H9 (cell line): ENCODE data around the gene FAM72D. TPM values are rescaled to one million over a fixed set of nuclear protein-coding genes. Genes with fewer than 3 reads are reported as not detected.
"Not testable (repeated sequence)": the region's sequence is repeated elsewhere in the genome, so short reads cannot be mapped to it uniquely, and the experiment has no call there.

ENCODE experiments used
- DNase-seq: peaks from one replicate; pipeline ENCODE4 v3.0.0-alpha.2; 2017
- H2AFZ ChIP-seq: one replicate; pipeline ENCODE4 v1.6.1; 2013; ENCODE audit warnings: mild to moderate bottlenecking, low read length, control low read depth, moderate library complexity
- H2AK5ac ChIP-seq: 2 replicates; pipeline ENCODE4 v1.6.1; 2013; ENCODE audit warnings: low read length, control low read depth, mixed read lengths; ENCODE audit not compliant: insufficient read length
- H2BK120ac ChIP-seq: one replicate; pipeline ENCODE4 v1.6.1; 2013; ENCODE audit warnings: low read depth, mild to moderate bottlenecking, low read length, control low read depth, inconsistent platforms; ENCODE audit not compliant: poor library complexity, severe bottlenecking
- H2BK12ac ChIP-seq: 2 replicates; pipeline ENCODE4 v1.6.1; 2013; ENCODE audit warnings: low read length, control low read depth, mixed read lengths, low read depth; ENCODE audit not compliant: insufficient read length
- H2BK15ac ChIP-seq: 2 replicates; pipeline ENCODE4 v1.6.1; 2013; ENCODE audit warnings: low read depth, low read length, control low read depth
- H2BK20ac ChIP-seq: one replicate; pipeline ENCODE4 v1.6.1; 2013; ENCODE audit warnings: low read depth, mild to moderate bottlenecking, low read length, control low read depth, inconsistent platforms; ENCODE audit not compliant: poor library complexity, severe bottlenecking
- H2BK5ac ChIP-seq: 2 replicates; pipeline ENCODE4 v1.6.1; 2013; ENCODE audit warnings: low read length, control low read depth, mixed read lengths; ENCODE audit not compliant: insufficient read length
- H3K14ac ChIP-seq: 2 replicates; pipeline ENCODE4 v1.6.1; 2013; ENCODE audit warnings: low read length, control low read depth; ENCODE audit not compliant: insufficient read depth
- H3K18ac ChIP-seq: 2 replicates; pipeline ENCODE4 v1.6.1; 2013; ENCODE audit warnings: low read depth, mild to moderate bottlenecking, mixed read lengths, low read length, control low read depth; ENCODE audit not compliant: insufficient read length
- H3K23ac ChIP-seq: 2 replicates; pipeline ENCODE4 v1.6.1; 2013; ENCODE audit warnings: low read length, control low read depth, mixed read lengths, low read depth; ENCODE audit not compliant: insufficient read length
- H3K23me2 ChIP-seq: 2 replicates; pipeline ENCODE4 v1.6.1; 2013; ENCODE audit warnings: low read depth, mild to moderate bottlenecking, mixed read lengths, low read length, control low read depth; ENCODE audit not compliant: insufficient read length, poor library complexity, severe bottlenecking
- H3K27ac ChIP-seq: 2 replicates; pipeline ENCODE4 v1.5.1; 2013; ENCODE audit warnings: low read length, control low read depth, mixed read lengths, low read depth; ENCODE audit not compliant: insufficient read length
- H3K27me3 ChIP-seq: 2 replicates; pipeline ENCODE4 v1.6.1; 2013; ENCODE audit warnings: low read length, control low read depth, inconsistent platforms; ENCODE audit not compliant: insufficient read depth
- H3K4ac ChIP-seq: 2 replicates; pipeline ENCODE4 v1.6.1; 2013; ENCODE audit warnings: low read depth, mild to moderate bottlenecking, control low read depth, inconsistent platforms, low read length, moderate library complexity
- H3K4me1 ChIP-seq: 2 replicates; pipeline ENCODE4 v1.6.1; 2013; ENCODE audit warnings: low read length, control low read depth, inconsistent platforms; ENCODE audit not compliant: insufficient read depth
- H3K4me2 ChIP-seq: 2 replicates; pipeline ENCODE4 v1.6.1; 2013; ENCODE audit warnings: low read length, control low read depth, mixed read lengths; ENCODE audit not compliant: insufficient read length, insufficient read depth
- H3K56ac ChIP-seq: 2 replicates; pipeline ENCODE4 v1.6.1; 2013; ENCODE audit warnings: low read depth, mild to moderate bottlenecking, mixed read lengths, low read length, control low read depth; ENCODE audit not compliant: insufficient read length
- H3K79me1 ChIP-seq: 2 replicates; pipeline ENCODE4 v1.6.1; 2013; ENCODE audit warnings: low read depth, mild to moderate bottlenecking, moderate library complexity, low read length, control low read depth, inconsistent platforms; ENCODE audit not compliant: insufficient read depth, poor library complexity, severe bottlenecking
- H3K79me2 ChIP-seq: 2 replicates; pipeline ENCODE4 v1.6.1; 2013; ENCODE audit warnings: low read length, control low read depth, inconsistent platforms; ENCODE audit not compliant: insufficient read depth
- H3K9ac ChIP-seq: 2 replicates; pipeline ENCODE4 v1.6.1; 2013; ENCODE audit warnings: low read length, control low read depth, mixed read lengths; ENCODE audit not compliant: insufficient read length; ENCODE audit errors: extremely low read depth
- H3K9me3 ChIP-seq: one replicate; pipeline ENCODE4 v1.6.1; 2013; ENCODE audit warnings: low read depth, low read length, inconsistent platforms; ENCODE audit not compliant: control insufficient read depth
- H3T11ph ChIP-seq: one replicate; pipeline ENCODE4 v1.6.1; 2013; ENCODE audit warnings: mild to moderate bottlenecking, low read length, control low read depth, inconsistent platforms
- H4K20me1 ChIP-seq: one replicate; pipeline ENCODE4 v1.6.1; 2013; ENCODE audit not compliant: control insufficient read depth, insufficient read length, insufficient read depth
- H4K5ac ChIP-seq: 2 replicates; pipeline ENCODE4 v1.6.1; 2013; ENCODE audit warnings: low read depth, mild to moderate bottlenecking, mixed read lengths, low read length, control low read depth; ENCODE audit not compliant: insufficient read length
- H4K8ac ChIP-seq: replicated peaks from 2 replicates; pipeline ENCODE4 v1.6.1; 2013; ENCODE audit warnings: low read length, control low read depth, mixed read lengths, low read depth; ENCODE audit not compliant: insufficient read length
- H4K91ac ChIP-seq: 2 replicates; pipeline ENCODE4 v1.6.1; 2013; ENCODE audit warnings: low read depth, mild to moderate bottlenecking, moderate library complexity, mixed read lengths, low read length, control low read depth; ENCODE audit not compliant: insufficient read length
- H3K27ac Mint-ChIP-seq, 3 experiments: 2 replicates in 2 of 3; 3 replicates in 1 of 3; pipeline ENCODE4 v1.8.0; 2020 to 2021; ENCODE audit warnings: mixed read lengths in 3 of 3, mild to moderate bottlenecking in 1 of 3, moderate library complexity in 1 of 3
- H3K27me3 Mint-ChIP-seq: 2 replicates; pipeline ENCODE4 v1.8.0; 2021; ENCODE audit warnings: low read depth, mild to moderate bottlenecking, moderate library complexity, mixed read lengths
- H3K36me3 Mint-ChIP-seq, 3 experiments: 2 replicates in 2 of 3; 3 replicates in 1 of 3; pipeline ENCODE4 v1.8.0; 2020 to 2021; ENCODE audit warnings: low read depth in 3 of 3, mixed read lengths in 3 of 3; ENCODE audit not compliant: insufficient read depth in 1 of 3
- H3K4me1 Mint-ChIP-seq, 2 experiments: 2 replicates each; pipeline ENCODE4 v1.8.0; 2020; ENCODE audit warnings: mixed read lengths in 2 of 2
- H3K4me3 Mint-ChIP-seq, 2 experiments: 2 replicates in 1 of 2; 3 replicates in 1 of 2; pipeline ENCODE4 v1.8.0; 2020 to 2021; ENCODE audit warnings: mild to moderate bottlenecking in 2 of 2, mixed read lengths in 2 of 2, moderate library complexity in 1 of 2
- H3K9me3 Mint-ChIP-seq, 2 experiments: 2 replicates in 1 of 2; 3 replicates in 1 of 2; pipeline ENCODE4 v1.8.0; 2020; ENCODE audit warnings: mild to moderate bottlenecking in 2 of 2, mixed read lengths in 2 of 2, moderate library complexity in 1 of 2
- WGBS: extraction: QIAGEN DNeasy Blood & Tissue Kit; methylation state at CpG from one replicate; pipeline ENCODE4 v1.1.7; 2013; ENCODE audit warnings: missing lambda C conversion rate, low lambda C conversion rate, mixed read lengths; ENCODE audit not compliant: insufficient read length; ENCODE audit errors: extremely low coverage; 5-methylcytosine and 5-hydroxymethylcytosine counted together
- total RNA-seq: library from RNA; stranded (reverse); gene quantifications from 2 replicates; pipeline ENCODE4 v1.2.1, GENCODE V29; 2021

Gene FAM72D
- total RNA-seq, 1 experiment from 2014 or later = 6.0 TPM

GRCh38 chr1:145147172-145147571 is 51.4 kb downstream of the FAM72D start:
- H3K56ac ChIP-seq, H4K91ac ChIP-seq, H4K20me1 ChIP-seq, H3K9me3 ChIP-seq, H2BK5ac ChIP-seq, H3K79me1 ChIP-seq, H4K8ac ChIP-seq, H3K36me3 Mint-ChIP-seq, H2BK15ac ChIP-seq, H3K23ac ChIP-seq, H3K4me1 Mint-ChIP-seq, H3K4ac ChIP-seq, H3K27me3 Mint-ChIP-seq, H3K18ac ChIP-seq, H3K9me3 Mint-ChIP-seq, H4K5ac ChIP-seq, H2BK20ac ChIP-seq, H3T11ph ChIP-seq, DNase-seq, H2BK12ac ChIP-seq, H2AFZ ChIP-seq, H2AK5ac ChIP-seq, H3K79me2 ChIP-seq, H3K14ac ChIP-seq, H2BK120ac ChIP-seq, H3K27ac ChIP-seq, H3K27ac Mint-ChIP-seq, H3K9ac ChIP-seq, H3K4me1 ChIP-seq, H3K4me2 ChIP-seq, H3K23me2 ChIP-seq, H3K4me3 Mint-ChIP-seq, H3K27me3 ChIP-seq: not testable (repeated sequence)
- no CpG with 5 or more reads among the region's 4 CpGs for WGBS

- not testable (repeated sequence) for H4K5ac ChIP-seq, H3K79me2 ChIP-seq, H3K27ac ChIP-seq, H4K20me1 ChIP-seq, H2BK20ac ChIP-seq, H3K4ac ChIP-seq, H3K27me3 ChIP-seq, DNase-seq, H2AFZ ChIP-seq, H3K27ac Mint-ChIP-seq, H3K18ac ChIP-seq, H3K4me1 Mint-ChIP-seq, H3K9me3 Mint-ChIP-seq, H3K4me3 Mint-ChIP-seq, H3T11ph ChIP-seq, H3K23me2 ChIP-seq, H3K79me1 ChIP-seq, H4K8ac ChIP-seq, H3K23ac ChIP-seq, H4K91ac ChIP-seq, H2BK15ac ChIP-seq, H3K36me3 Mint-ChIP-seq, H3K27me3 Mint-ChIP-seq, H3K56ac ChIP-seq, H2AK5ac ChIP-seq, H3K9ac ChIP-seq, H2BK12ac ChIP-seq, H3K4me1 ChIP-seq, H2BK120ac ChIP-seq, H3K9me3 ChIP-seq, H2BK5ac ChIP-seq, H3K14ac ChIP-seq
- no CpG with 5 or more reads among the region's 4 CpGs for WGBS
- H3K4me2 ChIP-seq = peak overlapping the region; percentile 45
Observed at GRCh38 chr1:145155421-145155820, 59.6 kb downstream of the FAM72D start.
